Parathyroid adenoma (tissue), 2 donors: ENCODE measurements around the gene STAB2.

Experiments used
- H2AFZ ChIP-seq: fragments of 300-600 bp; sonication (generic); one replicate; pipeline ENCODE4 v1.7.0; 2017; ENCODE audit warnings: antibody characterized with exemption, mild to moderate bottlenecking
- H3K27ac ChIP-seq: fragments of 300-600 bp; sonication (generic); one replicate; pipeline ENCODE4 v1.7.0; 2017
- H3K27me3 ChIP-seq: fragments of 300-600 bp; sonication (generic); one replicate; pipeline ENCODE4 v1.7.0; 2017; ENCODE audit warnings: low read length; ENCODE audit not compliant: control insufficient read depth, insufficient read depth
- H3K36me3 ChIP-seq: fragments of 300-600 bp; sonication (generic); one replicate; pipeline ENCODE4 v1.7.0; 2017; ENCODE audit warnings: low read length; ENCODE audit not compliant: control insufficient read depth, insufficient read depth
- H3K4me1 ChIP-seq: fragments of 300-600 bp; sonication (generic); one replicate; pipeline ENCODE4 v1.7.0; 2017; ENCODE audit warnings: control low read depth
- H3K4me2 ChIP-seq: fragments of 300-600 bp; sonication (generic); one replicate; pipeline ENCODE4 v1.7.0; 2017; ENCODE audit warnings: low read length
- H3K4me3 ChIP-seq: fragments of 300-600 bp; sonication (generic); one replicate; pipeline ENCODE4 v1.7.0; 2017; ENCODE audit warnings: low read depth, low read length
- H3K79me2 ChIP-seq: fragments of 300-600 bp; sonication (generic); one replicate; pipeline ENCODE4 v1.7.0; 2017; ENCODE audit warnings: control low read depth
- H3K9ac ChIP-seq: fragments of 300-600 bp; sonication (generic); one replicate; pipeline ENCODE4 v1.7.0; 2017; ENCODE audit warnings: mild to moderate bottlenecking
- H3K9me3 ChIP-seq: fragments of 300-600 bp; sonication (generic); one replicate; pipeline ENCODE4 v1.7.0; 2017; ENCODE audit warnings: low read length; ENCODE audit not compliant: control insufficient read depth
- CTCF ChIP-seq: fragments of 300-600 bp; sonication (generic); IDR thresholded peaks from one replicate; pipeline ENCODE4 v1.7.0; 2017; ENCODE audit warnings: antibody characterized with exemption, mild to moderate bottlenecking
- donor health status: primary hyperparathyroidism.

Gene STAB2, protein sequence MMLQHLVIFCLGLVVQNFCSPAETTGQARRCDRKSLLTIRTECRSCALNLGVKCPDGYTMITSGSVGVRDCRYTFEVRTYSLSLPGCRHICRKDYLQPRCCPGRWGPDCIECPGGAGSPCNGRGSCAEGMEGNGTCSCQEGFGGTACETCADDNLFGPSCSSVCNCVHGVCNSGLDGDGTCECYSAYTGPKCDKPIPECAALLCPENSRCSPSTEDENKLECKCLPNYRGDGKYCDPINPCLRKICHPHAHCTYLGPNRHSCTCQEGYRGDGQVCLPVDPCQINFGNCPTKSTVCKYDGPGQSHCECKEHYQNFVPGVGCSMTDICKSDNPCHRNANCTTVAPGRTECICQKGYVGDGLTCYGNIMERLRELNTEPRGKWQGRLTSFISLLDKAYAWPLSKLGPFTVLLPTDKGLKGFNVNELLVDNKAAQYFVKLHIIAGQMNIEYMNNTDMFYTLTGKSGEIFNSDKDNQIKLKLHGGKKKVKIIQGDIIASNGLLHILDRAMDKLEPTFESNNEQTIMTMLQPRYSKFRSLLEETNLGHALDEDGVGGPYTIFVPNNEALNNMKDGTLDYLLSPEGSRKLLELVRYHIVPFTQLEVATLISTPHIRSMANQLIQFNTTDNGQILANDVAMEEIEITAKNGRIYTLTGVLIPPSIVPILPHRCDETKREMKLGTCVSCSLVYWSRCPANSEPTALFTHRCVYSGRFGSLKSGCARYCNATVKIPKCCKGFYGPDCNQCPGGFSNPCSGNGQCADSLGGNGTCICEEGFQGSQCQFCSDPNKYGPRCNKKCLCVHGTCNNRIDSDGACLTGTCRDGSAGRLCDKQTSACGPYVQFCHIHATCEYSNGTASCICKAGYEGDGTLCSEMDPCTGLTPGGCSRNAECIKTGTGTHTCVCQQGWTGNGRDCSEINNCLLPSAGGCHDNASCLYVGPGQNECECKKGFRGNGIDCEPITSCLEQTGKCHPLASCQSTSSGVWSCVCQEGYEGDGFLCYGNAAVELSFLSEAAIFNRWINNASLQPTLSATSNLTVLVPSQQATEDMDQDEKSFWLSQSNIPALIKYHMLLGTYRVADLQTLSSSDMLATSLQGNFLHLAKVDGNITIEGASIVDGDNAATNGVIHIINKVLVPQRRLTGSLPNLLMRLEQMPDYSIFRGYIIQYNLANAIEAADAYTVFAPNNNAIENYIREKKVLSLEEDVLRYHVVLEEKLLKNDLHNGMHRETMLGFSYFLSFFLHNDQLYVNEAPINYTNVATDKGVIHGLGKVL (N-terminal part only)

GRCh38 chr12:103586791-103587370 lies at the start of gene STAB2:
STAB2 (plus strand) TSS chr12:103587273; CDS start chr12:103587477, 204 bp downstream.
- Histone ChIP-seq H2AFZ (no peak within 1 kb of the TSS), H3K27me3 (no peaks in the 10 kb centered on the region), H3K4me2 (no peak within 1 kb of the TSS), H3K36me3 (no peaks in the 10 kb centered on the region), H3K9me3 (no peaks in the 10 kb centered on the region), H3K9ac (no peak within 1 kb of the TSS), H3K4me1 (peaks cover 3% of the 10 kb centered on the region), H3K79me2 (no peaks in the 10 kb centered on the region), H3K4me3 (no peak within 1 kb of the TSS), H3K27ac (no peak within 1 kb of the TSS)
- TF ChIP-seq CTCF = no peak

DNA sequence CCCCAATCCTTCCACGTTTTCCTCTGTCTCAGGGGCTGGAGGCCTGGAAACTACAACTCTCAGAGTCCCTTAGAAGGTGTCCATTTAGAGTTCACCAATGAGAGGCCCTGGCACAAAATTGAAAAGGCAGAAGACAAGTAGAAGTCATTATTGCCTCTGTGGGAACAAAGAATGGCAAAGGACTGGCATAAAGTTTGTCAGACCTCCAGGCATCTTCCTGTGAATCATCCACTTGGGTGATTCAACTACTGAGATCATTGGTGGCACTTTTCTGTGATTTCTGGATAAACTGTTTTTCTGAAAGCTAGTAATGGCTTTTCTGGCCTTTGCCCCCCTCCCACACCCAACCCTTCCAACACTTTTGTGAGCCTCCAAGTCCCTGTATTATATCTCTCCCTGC lies 48.7 kb upstream of the STAB2 start:
- Histone ChIP-seq H3K4me1 (no peaks in the 10 kb centered on the region), H3K9me3 (no peaks in the 10 kb centered on the region), H3K9ac (no peak overlapping the region), H3K27ac (no peak overlapping the region), H3K36me3 (no peaks in the 10 kb centered on the region), H3K4me3 (no peak overlapping the region), H3K4me2 (no peak overlapping the region), H3K79me2 (no peaks in the 10 kb centered on the region), H3K27me3 (no peaks in the 10 kb centered on the region), H2AFZ (no peak overlapping the region)
- TF ChIP-seq CTCF = no peak

DNA sequence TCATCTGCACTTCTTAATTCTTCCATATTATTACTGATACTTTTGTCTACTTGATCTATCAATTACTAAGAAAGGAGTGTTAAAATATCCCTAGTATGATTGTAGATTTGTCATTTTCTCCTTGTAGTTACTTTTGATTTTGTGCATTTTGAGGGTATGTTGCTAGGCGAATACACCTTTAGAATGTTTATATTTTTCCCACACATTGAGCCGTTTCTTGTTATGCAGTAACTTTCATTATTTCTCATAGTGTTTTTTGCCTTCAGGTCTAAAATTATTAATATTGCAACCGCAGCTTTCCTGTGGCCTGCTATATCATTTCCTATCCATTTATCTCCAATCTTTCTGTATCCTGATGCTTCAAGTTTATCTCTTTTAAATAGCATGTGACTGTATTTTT lies 46.8 kb upstream of the STAB2 start:
- Histone ChIP-seq H3K36me3 (no peaks in the 10 kb centered on the region), H3K27me3 (no peaks in the 10 kb centered on the region), H3K4me1 (no peaks in the 10 kb centered on the region), H3K4me3 (no peak overlapping the region), H3K4me2 (no peak overlapping the region), H2AFZ (no peak overlapping the region), H3K9ac (no peak overlapping the region), H3K9me3 (no peaks in the 10 kb centered on the region), H3K79me2 (no peaks in the 10 kb centered on the region), H3K27ac (no peak overlapping the region)
- TF ChIP-seq CTCF = no peak

DNA sequence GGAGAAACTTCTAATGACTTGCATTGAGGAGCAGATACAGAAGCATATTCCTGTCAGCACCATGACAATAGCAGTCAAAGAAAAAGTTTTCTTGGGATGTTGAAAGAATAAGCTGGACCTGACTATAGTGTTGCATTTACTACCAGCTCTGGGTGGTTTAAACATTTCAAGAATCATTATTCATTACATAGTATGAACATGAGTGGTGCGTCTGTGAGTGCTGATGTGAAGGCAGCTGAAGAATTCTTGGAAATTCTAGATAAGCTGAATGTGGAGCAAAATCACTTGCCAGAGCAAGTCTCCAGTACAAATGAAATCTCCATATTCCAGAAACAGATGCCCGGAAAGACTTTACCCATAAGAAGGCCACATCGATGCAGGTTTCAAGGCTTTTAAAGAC lies 45.0 kb upstream of the STAB2 start:
- no peaks in the 10 kb centered on the region for H3K9me3 ChIP-seq
- H2AFZ ChIP-seq = no peak overlapping the region
- H3K4me2 ChIP-seq = no peak overlapping the region
- H3K4me3 ChIP-seq = no peak overlapping the region
- H3K79me2 ChIP-seq = no peaks in the 10 kb centered on the region
- TF ChIP-seq CTCF = no peak
- H3K27ac ChIP-seq = no peak overlapping the region
- no peaks in the 10 kb centered on the region for H3K36me3 ChIP-seq
- no peak overlapping the region for H3K9ac ChIP-seq
- no peaks in the 10 kb centered on the region for H3K4me1 ChIP-seq
- no peaks in the 10 kb centered on the region for H3K27me3 ChIP-seq
